ENCODE measurements around the gene PLA2G4A. TPM values are rescaled to one million over a fixed set of nuclear protein-coding genes. Genes with fewer than 3 reads are reported as not detected.

PLA2G4A gene
- total and polyA plus RNA-seq, 2 donors (not counting 1 experiment from before 2014, with no cell fraction given), result 2.8 to 5.8 TPM

DNA sequence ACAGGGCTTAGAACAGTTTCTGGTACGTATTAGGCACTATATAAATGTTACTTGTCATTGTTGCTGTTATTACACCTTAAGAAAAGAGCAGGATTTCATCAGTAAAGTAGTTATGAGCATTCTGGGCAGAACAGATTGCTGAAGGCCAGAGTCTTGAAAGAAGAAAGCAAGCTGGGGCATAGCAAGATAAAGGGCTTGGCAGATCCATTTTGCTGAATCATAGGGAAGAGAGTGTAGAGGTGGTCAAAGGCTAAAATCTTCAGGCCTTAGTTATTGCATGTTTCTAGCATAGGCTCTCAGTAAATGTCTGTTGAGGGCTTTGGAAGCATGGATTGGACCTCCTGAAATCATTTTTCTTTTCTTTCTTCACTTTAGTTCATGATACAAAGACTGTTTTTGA, 67.5 kb downstream of the PLA2G4A start:
- H3K36me3 ChIP-seq (ENCODE audit: control insufficient read depth, insufficient read depth, low read length), result no peaks in the 10 kb centered on the region
- H3K9ac ChIP-seq (ENCODE audit: insufficient read depth, low read length), result no peak overlapping the region
- H3K27ac ChIP-seq (ENCODE audit: insufficient read depth, low read length), result no peak overlapping the region
- H3K9me3 ChIP-seq (ENCODE audit: control insufficient read depth, insufficient read depth, low read depth, low read length), result no peaks in the 10 kb centered on the region
- peak in 1 of 2 donors; percentile 49 for DNase-seq (ENCODE audit: low read depth in 2 of 2)
- no peak overlapping the region for H3K4me3 ChIP-seq (replicated peaks in 1 of 4; ENCODE audit: control extremely low read depth in 1 of 4, insufficient read depth in 1 of 4, low read depth in 3 of 4, low read length in 4 of 4)
- no peaks in the 10 kb centered on the region for H3K79me2 ChIP-seq (ENCODE audit: control insufficient read depth, insufficient read depth, low read length)
- H3K4me1 ChIP-seq (ENCODE audit: control insufficient read depth, extremely low read depth, insufficient read depth, low read length), result no peaks in the 10 kb centered on the region
- H4K20me1 ChIP-seq (ENCODE audit: control insufficient read depth, extremely low read depth, insufficient read depth, low read length), result no peaks in the 10 kb centered on the region
- TF ChIP-seq EZH2 (IDR thresholded peaks at IDR 0.05; ENCODE audit: low read length, missing control alignments), result no peak
- TF ChIP-seq, protein P1, sequence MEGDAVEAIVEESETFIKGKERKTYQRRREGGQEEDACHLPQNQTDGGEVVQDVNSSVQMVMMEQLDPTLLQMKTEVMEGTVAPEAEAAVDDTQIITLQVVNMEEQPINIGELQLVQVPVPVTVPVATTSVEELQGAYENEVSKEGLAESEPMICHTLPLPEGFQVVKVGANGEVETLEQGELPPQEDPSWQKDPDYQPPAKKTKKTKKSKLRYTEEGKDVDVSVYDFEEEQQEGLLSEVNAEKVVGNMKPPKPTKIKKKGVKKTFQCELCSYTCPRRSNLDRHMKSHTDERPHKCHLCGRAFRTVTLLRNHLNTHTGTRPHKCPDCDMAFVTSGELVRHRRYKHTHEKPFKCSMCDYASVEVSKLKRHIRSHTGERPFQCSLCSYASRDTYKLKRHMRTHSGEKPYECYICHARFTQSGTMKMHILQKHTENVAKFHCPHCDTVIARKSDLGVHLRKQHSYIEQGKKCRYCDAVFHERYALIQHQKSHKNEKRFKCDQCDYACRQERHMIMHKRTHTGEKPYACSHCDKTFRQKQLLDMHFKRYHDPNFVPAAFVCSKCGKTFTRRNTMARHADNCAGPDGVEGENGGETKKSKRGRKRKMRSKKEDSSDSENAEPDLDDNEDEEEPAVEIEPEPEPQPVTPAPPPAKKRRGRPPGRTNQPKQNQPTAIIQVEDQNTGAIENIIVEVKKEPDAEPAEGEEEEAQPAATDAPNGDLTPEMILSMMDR (conservative IDR thresholded peaks at IDR 0.05 in 1 of 2, IDR thresholded peaks at IDR 0.05 in 1 of 2; ENCODE audit: low read depth in 1 of 2, low read length in 2 of 2), result no peak
- no peak overlapping the region for H2AFZ ChIP-seq (ENCODE audit: low read length)
- H3K4me2 ChIP-seq (ENCODE audit: extremely low read depth, insufficient read depth, low read length), result no peak overlapping the region
- H3K27me3 ChIP-seq (ENCODE audit: control insufficient read depth, insufficient read depth, low read length), result no peaks in the 10 kb centered on the region

DNA sequence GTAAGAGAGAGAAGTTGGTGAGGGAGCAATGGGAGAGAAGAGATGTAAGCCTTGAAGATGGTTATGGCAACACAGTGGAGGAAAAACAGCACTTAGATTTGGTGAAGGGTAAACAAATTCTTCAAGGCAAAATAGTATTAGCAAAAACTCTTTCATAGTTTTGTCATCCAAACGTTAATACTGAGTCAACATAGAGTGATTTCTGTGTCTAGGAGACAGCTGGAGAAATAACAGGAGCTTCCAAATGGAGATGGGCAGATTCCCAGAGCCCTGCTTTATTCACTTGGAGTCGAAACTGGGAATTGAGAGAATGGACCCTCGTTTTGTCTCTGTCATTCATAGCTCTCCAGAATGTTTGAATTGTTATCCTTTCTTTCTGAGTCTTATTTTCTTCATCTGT, 68.3 kb downstream of the PLA2G4A start:
- no peak overlapping the region for H2AFZ ChIP-seq (ENCODE audit: low read length)
- no peak for DNase-seq (ENCODE audit: low read depth in 2 of 2)
- H4K20me1 ChIP-seq (ENCODE audit: control insufficient read depth, extremely low read depth, insufficient read depth, low read length), result no peaks in the 10 kb centered on the region

DNA sequence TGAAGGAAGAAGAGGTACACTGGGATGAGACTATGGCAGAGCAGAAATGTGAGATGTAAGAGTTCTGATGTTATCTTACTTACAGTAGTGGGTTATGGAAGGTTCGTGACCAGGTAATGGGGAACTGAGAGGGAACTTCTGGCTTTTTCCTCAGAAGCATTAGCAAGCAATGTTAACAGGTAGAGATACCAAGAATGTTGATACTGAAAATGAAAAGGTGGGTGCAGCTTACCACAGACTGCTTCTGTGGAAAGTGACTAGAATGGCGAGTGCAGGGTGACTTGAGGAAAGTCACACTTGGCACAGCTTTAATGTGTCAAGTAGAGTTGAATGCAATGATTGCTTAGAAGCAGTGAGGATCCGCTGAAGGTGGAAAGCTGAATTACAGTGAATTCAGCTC, 70.8 kb downstream of the PLA2G4A start:
- Histone ChIP-seq H3K27ac (ENCODE audit: insufficient read depth, low read length) (no peak overlapping the region), H2AFZ (ENCODE audit: low read length) (no peak overlapping the region), H3K36me3 (ENCODE audit: control insufficient read depth, insufficient read depth, low read length) (no peaks in the 10 kb centered on the region), H4K20me1 (ENCODE audit: control insufficient read depth, extremely low read depth, insufficient read depth, low read length) (no peaks in the 10 kb centered on the region), H3K4me3 (replicated peaks in 1 of 4; ENCODE audit: control extremely low read depth in 1 of 4, insufficient read depth in 1 of 4, low read depth in 3 of 4, low read length in 4 of 4) (no peak overlapping the region), H3K27me3 (ENCODE audit: control insufficient read depth, insufficient read depth, low read length) (no peaks in the 10 kb centered on the region), H3K4me2 (ENCODE audit: extremely low read depth, insufficient read depth, low read length) (no peak overlapping the region), H3K4me1 (ENCODE audit: control insufficient read depth, extremely low read depth, insufficient read depth, low read length) (no peaks in the 10 kb centered on the region), H3K79me2 (ENCODE audit: control insufficient read depth, insufficient read depth, low read length) (no peaks in the 10 kb centered on the region), H3K9me3 (ENCODE audit: control insufficient read depth, insufficient read depth, low read depth, low read length) (no peaks in the 10 kb centered on the region), H3K9ac (ENCODE audit: insufficient read depth, low read length) (no peak overlapping the region)
- TF ChIP-seq EZH2 (IDR thresholded peaks at IDR 0.05; ENCODE audit: low read length, missing control alignments), result no peak
- DNase-seq (ENCODE audit: low read depth in 2 of 2), result no peak

More for the DNA sequence above, 68.3 kb downstream of the PLA2G4A start:
- no peak overlapping the region for H3K4me3 ChIP-seq (replicated peaks in 1 of 4; ENCODE audit: control extremely low read depth in 1 of 4, insufficient read depth in 1 of 4, low read depth in 3 of 4, low read length in 4 of 4)
- H3K36me3 ChIP-seq (ENCODE audit: control insufficient read depth, insufficient read depth, low read length), result no peaks in the 10 kb centered on the region
- H3K4me1 ChIP-seq (ENCODE audit: control insufficient read depth, extremely low read depth, insufficient read depth, low read length), result no peaks in the 10 kb centered on the region
- H3K27me3 ChIP-seq (ENCODE audit: control insufficient read depth, insufficient read depth, low read length), result no peaks in the 10 kb centered on the region
- no peak overlapping the region for H3K27ac ChIP-seq (ENCODE audit: insufficient read depth, low read length)
- H3K9ac ChIP-seq (ENCODE audit: insufficient read depth, low read length), result no peak overlapping the region
- H3K79me2 ChIP-seq (ENCODE audit: control insufficient read depth, insufficient read depth, low read length), result no peaks in the 10 kb centered on the region
- H3K9me3 ChIP-seq (ENCODE audit: control insufficient read depth, insufficient read depth, low read depth, low read length), result no peaks in the 10 kb centered on the region
- TF ChIP-seq, protein P1 (conservative IDR thresholded peaks at IDR 0.05 in 1 of 2, IDR thresholded peaks at IDR 0.05 in 1 of 2; ENCODE audit: low read depth in 1 of 2, low read length in 2 of 2), result no peak
- TF ChIP-seq EZH2 (IDR thresholded peaks at IDR 0.05; ENCODE audit: low read length, missing control alignments), result no peak
- no peak overlapping the region for H3K4me2 ChIP-seq (ENCODE audit: extremely low read depth, insufficient read depth, low read length)

All from fibroblast of lung (primary cell).